ENCODE results near the gene RBMS3. TPM values are rescaled to one million over a fixed set of nuclear protein-coding genes. Genes with fewer than 3 reads are reported as not detected.
"Not testable (repeated sequence)": the region's sequence is repeated elsewhere in the genome, so short reads cannot be mapped to it uniquely, and the experiment has no call there.

Gene RBMS3
- total RNA-seq, 1 donor from 2014 or later: 58.5 TPM

DNA sequence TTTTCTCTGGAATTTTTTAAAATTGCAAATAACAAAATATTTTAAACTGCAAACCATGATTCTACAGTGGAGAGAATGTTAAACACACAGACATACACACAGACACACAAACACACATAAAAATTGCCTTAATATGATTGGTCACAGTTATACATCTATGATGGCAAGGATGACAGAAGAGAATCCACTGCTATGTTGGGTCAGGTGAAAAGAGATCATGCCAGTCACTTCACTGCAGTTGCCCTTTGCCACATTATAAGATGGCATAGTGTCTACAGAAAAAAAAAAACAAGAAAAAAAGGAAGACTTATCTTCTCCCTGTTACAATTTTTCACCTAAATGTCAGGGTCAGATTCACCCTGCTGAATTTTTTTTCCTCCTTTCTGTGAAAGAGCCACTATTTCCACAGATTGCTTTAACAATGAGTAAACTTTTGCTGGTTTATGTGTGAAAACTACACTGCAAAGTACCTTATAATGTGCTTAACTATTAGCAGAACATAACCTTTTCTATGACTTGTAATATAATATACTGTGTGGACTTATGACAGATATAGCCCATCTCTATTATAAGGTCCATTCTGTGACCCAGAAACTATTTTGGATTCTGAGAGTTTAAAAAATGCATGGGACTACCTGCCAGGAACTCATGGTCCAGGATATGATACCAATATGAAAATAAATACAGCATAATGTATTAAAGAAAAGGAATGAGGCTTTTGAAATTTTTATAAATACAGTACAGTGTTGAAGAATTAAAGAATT lies 111.9 kb downstream of the RBMS3 start:
- ATAC-seq (no peak), DNase-seq (no peak)
- Histone ChIP-seq H3K4me1 (no peaks in the 10 kb centered on the region), H3K27me3 (ENCODE audit: low read depth) (no peaks in the 10 kb centered on the region), H3K9me3 (no peaks in the 10 kb centered on the region), H3K4me3 (no peak overlapping the region), H3K36me3 (no peaks in the 10 kb centered on the region), H3K27ac (no peak overlapping the region)
- intact Hi-C loops (cut with DNase I): no loop called here
- TF ChIP-seq, protein P1, sequence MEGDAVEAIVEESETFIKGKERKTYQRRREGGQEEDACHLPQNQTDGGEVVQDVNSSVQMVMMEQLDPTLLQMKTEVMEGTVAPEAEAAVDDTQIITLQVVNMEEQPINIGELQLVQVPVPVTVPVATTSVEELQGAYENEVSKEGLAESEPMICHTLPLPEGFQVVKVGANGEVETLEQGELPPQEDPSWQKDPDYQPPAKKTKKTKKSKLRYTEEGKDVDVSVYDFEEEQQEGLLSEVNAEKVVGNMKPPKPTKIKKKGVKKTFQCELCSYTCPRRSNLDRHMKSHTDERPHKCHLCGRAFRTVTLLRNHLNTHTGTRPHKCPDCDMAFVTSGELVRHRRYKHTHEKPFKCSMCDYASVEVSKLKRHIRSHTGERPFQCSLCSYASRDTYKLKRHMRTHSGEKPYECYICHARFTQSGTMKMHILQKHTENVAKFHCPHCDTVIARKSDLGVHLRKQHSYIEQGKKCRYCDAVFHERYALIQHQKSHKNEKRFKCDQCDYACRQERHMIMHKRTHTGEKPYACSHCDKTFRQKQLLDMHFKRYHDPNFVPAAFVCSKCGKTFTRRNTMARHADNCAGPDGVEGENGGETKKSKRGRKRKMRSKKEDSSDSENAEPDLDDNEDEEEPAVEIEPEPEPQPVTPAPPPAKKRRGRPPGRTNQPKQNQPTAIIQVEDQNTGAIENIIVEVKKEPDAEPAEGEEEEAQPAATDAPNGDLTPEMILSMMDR (IDR thresholded peaks at IDR 0.05): no peak

DNA sequence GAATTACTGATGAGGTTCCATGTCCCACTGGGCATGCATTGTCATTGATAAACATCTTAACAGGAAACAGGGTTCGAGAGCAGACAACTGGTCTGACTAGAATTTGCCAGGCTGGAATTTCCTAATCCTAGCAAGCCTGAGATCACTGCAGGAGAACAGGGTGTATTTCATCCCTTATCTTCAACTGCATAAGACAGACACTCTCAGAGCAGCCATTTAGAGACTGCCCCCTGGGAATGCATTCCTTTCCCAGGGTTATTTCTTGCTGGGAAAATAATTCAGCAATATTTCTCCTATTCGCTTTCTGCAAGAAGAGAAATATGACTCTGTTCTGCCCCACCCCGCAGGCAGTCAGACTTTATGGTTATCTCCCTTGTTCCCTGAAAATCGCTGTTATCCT lies 113.1 kb downstream of the RBMS3 start:
- intact Hi-C loops (cut with DNase I); H3K4me1 ChIP-seq; H3K4me3 ChIP-seq; H3K27me3 ChIP-seq (ENCODE audit: low read depth); H3K27ac ChIP-seq; H3K36me3 ChIP-seq; DNase-seq; H3K9me3 ChIP-seq; ATAC-seq: not testable (repeated sequence)

DNA sequence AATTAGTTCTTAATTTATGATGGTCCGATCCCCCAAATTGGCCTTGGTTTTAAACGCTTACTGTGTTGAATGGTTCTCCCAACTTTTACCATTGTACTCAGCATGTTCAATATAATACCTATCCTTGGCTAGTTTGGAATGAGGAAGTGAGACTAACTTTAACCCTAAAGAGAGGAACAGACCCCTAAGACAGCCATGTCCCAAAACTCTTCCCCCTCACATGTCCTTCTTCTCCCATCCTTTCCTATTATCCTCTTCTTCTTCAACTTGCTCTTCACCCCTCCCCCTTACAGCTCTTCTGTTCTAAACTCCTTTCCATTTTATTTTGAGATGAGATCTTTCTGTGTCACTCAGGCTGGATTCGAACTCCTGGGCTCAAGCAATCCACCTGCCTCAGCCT lies 116.5 kb downstream of the RBMS3 start:
- H3K4me1 ChIP-seq: no peaks in the 10 kb centered on the region
- H3K9me3 ChIP-seq: no peaks in the 10 kb centered on the region
- ATAC-seq (no peak), DNase-seq (no peak)
- H3K36me3 ChIP-seq: no peaks in the 10 kb centered on the region
- intact Hi-C loops (cut with DNase I): no loop called here
- no peak overlapping the region for H3K4me3 ChIP-seq
- no peak overlapping the region for H3K27ac ChIP-seq
- TF ChIP-seq, protein P1 (IDR thresholded peaks at IDR 0.05): no peak
- no peaks in the 10 kb centered on the region for H3K27me3 ChIP-seq (ENCODE audit: low read depth)

DNA sequence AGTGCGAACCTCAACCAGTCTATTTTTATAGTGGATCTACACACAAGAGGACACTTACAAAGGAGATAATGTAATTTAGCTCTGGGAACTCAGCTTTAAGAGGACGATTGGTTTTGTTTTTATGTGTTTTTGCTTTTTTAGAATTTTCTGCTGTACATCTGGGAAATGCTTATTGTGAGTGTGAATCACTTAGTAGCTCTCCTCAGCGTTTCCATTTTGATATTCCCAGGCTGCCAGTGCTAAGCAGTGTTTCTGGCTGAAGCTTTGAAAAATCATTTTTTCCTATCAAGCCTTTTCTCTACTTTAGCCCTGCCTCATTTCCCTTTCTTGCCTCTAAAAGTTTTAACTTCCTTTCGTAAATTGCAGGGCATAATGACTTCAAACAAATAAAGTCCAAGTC lies 117.9 kb downstream of the RBMS3 start:
- intact Hi-C loops (cut with DNase I): no loop called here
- DNase-seq (no peak), ATAC-seq (no peak)
- Histone ChIP-seq H3K4me3 (no peak overlapping the region), H3K36me3 (no peaks in the 10 kb centered on the region), H3K4me1 (no peaks in the 10 kb centered on the region), H3K9me3 (no peaks in the 10 kb centered on the region), H3K27me3 (ENCODE audit: low read depth) (no peaks in the 10 kb centered on the region), H3K27ac (no peak overlapping the region)
- TF ChIP-seq, protein P1 (IDR thresholded peaks at IDR 0.05): no peak

DNA sequence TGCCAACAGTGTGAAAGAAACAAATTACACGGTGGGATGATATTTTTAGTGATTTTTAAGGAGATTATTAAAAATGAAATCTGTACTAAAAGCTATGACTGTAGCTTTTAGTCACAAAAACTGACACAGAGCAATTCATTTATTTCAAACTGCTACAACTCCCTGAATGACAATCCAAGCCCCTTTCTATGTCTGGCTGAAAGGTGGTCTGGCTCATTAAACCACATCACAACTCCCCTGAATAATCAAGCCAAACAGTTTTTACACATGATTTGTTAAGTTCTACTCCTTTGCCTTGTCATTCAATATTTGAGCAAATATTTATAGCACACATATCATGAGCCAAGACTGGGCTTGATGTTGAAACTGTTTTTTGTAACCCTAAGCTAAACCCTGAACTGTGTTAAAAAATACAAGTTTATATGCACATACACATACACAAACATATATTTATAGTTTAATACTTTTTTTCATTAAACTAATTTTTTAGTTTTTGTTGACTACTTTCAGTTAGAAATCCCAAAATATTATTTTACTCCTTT lies 125.5 kb downstream of the RBMS3 start:
- Histone ChIP-seq H3K9me3 (no peaks in the 10 kb centered on the region), H3K4me1 (peaks cover 10% of the 10 kb centered on the region), H3K4me3 (no peak overlapping the region), H3K27ac (no peak overlapping the region), H3K27me3 (ENCODE audit: low read depth) (no peaks in the 10 kb centered on the region), H3K36me3 (no peaks in the 10 kb centered on the region)
- intact Hi-C loops (cut with DNase I): no loop called here
- ATAC-seq: no peak
- TF ChIP-seq, protein P1 (IDR thresholded peaks at IDR 0.05): no peak
- no peak for DNase-seq

DNA sequence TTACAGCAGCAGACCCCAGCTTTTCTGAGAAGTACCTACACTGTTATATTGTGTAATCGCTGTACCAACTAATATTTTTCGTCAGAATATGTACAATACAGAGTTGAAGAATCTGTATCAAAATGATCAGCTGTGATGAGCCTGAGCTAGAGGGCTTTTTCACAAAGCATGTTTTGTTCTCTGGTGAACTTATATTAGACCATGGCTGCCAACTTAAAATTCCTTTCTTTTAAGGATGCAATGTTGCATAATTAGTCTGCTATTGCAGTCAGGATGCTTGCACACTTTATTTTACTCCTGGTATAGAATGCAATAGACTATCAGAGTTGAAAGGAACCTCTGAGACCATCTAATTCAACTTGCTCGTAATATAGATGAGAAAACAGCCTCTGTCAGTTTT lies 127.8 kb downstream of the RBMS3 start:
- no peaks in the 10 kb centered on the region for H3K27me3 ChIP-seq (ENCODE audit: low read depth)
- H3K9me3 ChIP-seq: no peaks in the 10 kb centered on the region
- DNase-seq (no peak), ATAC-seq (no peak)
- H3K4me1 ChIP-seq: peaks cover 12% of the 10 kb centered on the region
- H3K36me3 ChIP-seq: no peaks in the 10 kb centered on the region
- TF ChIP-seq, protein P1 (IDR thresholded peaks at IDR 0.05): no peak
- intact Hi-C loops (cut with DNase I): no loop called here
- H3K4me3 ChIP-seq: no peak overlapping the region
- no peak overlapping the region for H3K27ac ChIP-seq

All from lower lobe of right lung (tissue), 2 donors.